Kidney glomerular epithelial cell (primary cell): Measurements from ENCODE around the gene ULK3.
"Not testable (repeated sequence)": the region's sequence is repeated elsewhere in the genome, so short reads cannot be mapped to it uniquely, and the experiment has no call there.

Experiments used
- DNase-seq: peaks from one replicate; lab custom pipeline; 2025; lab: John Stamatoyannopoulos, UW

Gene ULK3, protein sequence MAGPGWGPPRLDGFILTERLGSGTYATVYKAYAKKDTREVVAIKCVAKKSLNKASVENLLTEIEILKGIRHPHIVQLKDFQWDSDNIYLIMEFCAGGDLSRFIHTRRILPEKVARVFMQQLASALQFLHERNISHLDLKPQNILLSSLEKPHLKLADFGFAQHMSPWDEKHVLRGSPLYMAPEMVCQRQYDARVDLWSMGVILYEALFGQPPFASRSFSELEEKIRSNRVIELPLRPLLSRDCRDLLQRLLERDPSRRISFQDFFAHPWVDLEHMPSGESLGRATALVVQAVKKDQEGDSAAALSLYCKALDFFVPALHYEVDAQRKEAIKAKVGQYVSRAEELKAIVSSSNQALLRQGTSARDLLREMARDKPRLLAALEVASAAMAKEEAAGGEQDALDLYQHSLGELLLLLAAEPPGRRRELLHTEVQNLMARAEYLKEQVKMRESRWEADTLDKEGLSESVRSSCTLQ

GRCh38 chr15:74842581-74843444, at the start of gene ULK3:
Gene ULK3, minus strand, starts transcription at chr15:74843156. Its CDS starts 51 bp downstream, at chr15:74843105.
- peak; percentile 60 for DNase-seq

GRCh38 chr15:74892313-74892712, 49.4 kb upstream of the ULK3 start:
- no peak for DNase-seq

- DNase-seq: no peak
Measured at GRCh38 chr15:74891469-74891868, 48.5 kb upstream of the ULK3 start.

- no peak for DNase-seq
Measured at GRCh38 chr15:74890665-74890960, 47.7 kb upstream of the ULK3 start.

DNA sequence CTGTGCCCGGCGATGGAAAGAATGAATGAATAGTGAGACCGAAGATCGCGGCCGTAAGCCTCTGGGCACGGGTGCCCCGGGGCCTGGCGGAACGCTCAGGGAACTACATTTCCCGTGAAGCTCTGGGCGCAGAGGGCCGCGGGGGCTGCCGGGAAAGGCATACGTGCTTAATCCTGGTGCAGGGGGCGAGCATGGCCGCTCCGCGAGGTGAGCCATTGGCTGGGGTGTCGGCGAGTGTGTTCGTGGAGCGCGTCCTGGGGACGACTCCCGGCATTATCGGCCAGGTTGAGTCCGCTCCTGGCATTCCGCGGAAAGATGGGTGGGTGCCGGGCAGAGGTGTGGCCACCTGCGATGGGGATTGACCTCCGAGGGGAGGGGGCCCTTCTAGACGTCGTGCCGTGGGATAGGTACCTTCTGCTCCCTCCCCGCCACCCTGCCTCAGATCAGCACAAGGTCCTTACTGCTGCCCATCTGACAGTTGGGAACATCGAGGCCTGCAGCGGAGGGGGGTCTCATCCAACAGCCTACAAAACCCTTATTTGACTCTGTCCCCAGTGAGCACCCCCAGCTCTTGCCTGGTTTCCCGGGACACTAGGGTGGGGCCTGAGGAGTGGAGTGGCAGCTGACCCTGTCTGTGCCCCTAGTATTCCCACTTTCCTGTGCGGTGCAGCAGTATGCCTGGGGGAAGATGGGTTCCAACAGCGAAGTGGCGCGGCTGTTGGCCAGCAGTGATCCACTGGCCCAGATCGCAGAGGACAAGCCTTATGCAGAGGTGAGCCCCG, 47.1 kb upstream of the ULK3 start, which contains the start of gene MPI:
Gene MPI, plus strand, starts transcription at position 160 of the 782 bp plus-strand sequence. Its CDS starts 32 bp downstream, at position 192.
- DNase-seq: peak; percentile 70

GRCh38 chr15:74889390-74889882, 46.5 kb upstream of the ULK3 start:
- no peak for DNase-seq

- no peak for DNase-seq
Measured at GRCh38 chr15:74888716-74889115, 45.8 kb upstream of the ULK3 start.

DNA sequence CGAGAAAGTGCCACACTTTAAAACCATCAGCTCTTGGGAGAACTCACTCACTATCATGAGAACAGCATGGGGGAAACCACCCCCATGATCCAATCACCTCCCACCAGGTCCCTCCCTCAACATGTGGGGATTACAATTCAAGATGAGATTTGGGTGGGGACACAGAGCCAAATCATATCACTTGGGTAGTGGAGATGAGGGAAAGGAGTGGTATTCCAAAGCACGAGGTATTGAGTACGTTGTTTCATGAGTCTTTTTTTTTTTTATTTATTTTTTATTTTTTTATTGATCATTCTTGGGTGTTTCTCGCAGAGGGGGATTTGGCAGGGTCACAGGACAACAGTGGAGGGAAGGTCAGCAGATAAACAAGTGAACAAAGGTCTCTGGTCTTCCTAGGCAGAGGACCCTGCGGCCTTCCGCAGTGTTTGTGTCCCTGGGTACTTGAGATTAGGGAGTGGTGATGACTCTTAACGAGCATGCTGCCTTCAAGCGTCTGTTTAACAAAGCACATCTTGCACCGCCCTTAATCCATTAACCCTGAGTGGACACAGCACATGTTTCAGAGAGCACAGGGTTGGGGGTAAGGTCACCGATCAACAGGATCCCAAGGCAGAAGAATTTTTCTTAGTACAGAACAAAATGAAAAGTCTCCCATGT, 44.7 kb upstream of the ULK3 start:
- not testable (repeated sequence) for DNase-seq

DNA sequence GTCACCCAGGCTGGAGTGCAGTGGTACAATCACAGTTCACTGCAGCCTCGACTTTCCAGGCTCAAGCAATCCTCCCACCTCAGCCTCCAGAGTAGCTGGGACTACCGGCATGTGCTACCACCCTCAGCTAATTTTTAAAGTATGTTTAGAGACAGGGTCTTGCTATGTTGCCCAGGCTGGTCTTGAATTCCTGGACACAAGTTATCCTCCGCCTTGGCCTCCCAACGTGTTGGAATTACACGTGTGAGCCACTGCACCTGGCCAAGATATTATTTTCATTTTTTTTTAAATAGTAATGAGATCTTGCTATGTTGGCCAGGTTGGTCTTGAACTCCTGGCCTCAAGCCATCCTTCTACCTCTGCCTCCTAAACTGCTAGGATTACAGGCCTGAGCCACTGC, 42.5 kb upstream of the ULK3 start:
- no peak for DNase-seq

DNA sequence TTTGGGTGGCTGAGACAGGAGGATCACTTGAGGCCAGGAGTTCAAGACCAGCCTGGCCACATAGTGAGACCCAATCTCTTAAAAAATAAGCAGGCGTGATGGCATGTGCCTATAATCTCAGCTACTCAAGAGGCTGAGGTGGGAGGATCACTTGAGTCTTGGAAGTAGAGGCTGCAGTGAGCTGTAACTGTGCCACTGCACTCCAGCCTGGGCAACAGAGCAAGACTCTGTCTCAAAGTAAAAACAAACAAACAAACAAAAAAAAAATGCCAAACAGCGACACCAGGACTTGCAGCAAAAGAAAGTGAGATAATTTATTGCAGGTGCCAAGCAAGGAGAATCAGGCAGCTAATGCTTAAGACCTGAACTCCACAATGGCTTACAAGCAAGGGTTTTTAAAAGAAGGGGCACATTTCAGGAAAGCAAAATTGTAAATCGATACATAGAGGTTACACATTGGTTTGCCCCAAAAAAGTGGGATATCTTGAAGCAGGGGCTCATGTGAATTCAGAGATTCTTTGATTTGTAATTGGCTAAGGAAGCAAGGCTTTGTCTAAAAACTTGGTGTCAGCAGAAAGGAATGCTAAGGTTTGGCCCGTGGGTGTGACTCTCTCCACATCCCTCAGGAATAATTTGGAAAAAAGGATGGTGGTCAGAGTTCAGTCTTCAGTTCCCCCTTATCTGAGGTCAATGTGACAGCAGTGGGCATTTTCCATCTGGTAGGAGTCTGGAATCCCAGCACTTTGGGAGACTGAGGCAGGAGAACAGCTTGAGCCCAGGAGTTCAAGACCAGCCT, 41.7 kb upstream of the ULK3 start:
- DNase-seq: no peak

DNA sequence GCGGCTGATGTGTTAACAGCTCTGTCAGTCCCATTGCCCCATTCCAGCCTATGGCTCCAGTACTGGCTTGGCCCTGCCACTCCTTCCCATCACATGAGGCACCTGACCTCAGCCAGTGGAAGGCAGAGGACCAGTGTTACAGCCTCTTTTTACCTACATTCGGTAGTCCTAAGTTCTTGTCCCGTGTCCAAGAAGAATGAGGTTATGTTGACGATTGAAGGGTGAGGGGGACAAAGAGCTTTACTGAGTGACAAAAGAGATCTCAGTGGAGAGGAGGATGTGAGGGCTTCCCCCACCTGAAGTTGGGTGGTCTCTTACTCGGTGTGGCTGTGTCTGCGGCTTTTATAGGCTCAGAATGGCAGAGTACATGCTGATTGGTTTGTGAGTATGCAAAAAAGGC, 39.6 kb upstream of the ULK3 start:
- DNase-seq: no peak

GRCh38 chr15:74878273-74878672, 35.3 kb upstream of the ULK3 start:
- no peak for DNase-seq

DNA sequence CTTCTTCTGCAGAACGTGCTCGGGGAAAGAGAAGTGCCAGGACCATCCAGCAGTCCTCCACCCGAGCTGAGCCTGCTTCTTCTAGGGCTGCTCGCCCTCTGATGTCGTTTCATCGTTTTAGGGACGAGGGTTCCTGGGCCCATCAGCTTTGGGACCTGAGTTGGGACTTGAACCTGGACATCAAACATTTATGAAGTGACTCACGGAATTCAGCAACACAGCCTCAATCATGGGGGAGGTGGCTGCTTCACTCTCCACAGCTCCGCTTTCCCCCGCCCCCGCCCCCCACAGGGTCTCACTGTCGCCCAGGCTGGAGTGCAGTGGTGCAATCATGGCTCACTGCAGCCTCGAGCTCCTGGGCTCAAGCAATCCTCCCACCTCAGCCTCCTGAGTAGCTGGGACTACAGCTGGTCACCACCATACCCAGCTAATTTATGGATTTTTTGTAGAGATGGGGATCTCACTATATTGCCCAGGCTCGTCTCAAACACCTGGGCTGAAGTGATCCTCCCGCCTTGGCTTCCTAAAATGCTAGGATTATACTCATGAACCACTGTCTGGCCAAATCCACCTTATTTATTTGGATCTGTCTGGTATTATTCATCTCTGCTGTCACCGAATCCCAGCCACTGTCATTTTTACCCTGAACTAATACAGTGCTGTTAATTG, 30.9 kb upstream of the ULK3 start:
- DNase-seq: no peak

GRCh38 chr15:74873036-74873755, 30.2 kb upstream of the ULK3 start, which contains the start of gene SCAMP2:
Gene SCAMP2, minus strand, starts transcription at chr15:74873365. Its CDS starts 110 bp downstream, at chr15:74873255.
- peak; percentile 95 for DNase-seq

GRCh38 chr15:74872702-74873035, 29.7 kb upstream of the ULK3 start:
- DNase-seq: no peak

DNA sequence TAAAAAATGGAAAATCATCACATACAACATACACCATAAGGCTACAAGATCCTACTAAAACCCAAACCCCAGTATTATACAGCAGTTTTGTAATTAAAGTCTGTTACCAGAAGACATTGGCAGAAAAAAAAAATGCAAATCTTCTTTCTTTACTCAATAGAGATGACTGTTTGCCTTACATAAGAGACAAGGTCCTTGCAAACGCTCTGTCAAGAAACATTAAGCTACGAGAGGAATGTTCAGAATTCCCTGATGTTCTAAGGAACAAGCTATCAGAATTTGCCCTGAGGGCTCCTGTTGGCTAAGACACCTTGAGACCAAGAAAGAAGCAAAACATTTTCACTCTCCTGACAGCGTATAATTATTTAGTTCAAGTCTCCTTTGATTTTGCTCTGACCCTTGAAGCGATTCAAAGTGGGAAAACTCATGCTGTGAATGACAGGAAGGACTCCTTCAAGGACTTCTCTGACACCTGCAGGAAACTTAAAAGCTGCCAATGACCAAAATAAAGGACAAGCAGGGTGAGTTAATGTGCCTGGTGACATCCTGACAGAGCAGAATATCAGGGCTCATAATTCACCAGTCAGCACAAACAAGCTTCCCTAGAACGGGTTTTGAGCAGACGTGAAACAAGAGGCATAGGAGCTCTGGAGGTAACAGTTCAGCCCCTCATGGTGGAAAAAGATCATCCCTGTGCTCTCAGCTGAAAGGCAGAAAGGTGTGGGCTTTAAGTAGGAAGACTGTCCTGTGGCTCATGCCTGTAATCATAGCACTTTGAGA, 27.7 kb upstream of the ULK3 start:
- DNase-seq: no peak

- no peak for DNase-seq
Measured at GRCh38 chr15:74869726-74870407, 26.9 kb upstream of the ULK3 start.

DNA sequence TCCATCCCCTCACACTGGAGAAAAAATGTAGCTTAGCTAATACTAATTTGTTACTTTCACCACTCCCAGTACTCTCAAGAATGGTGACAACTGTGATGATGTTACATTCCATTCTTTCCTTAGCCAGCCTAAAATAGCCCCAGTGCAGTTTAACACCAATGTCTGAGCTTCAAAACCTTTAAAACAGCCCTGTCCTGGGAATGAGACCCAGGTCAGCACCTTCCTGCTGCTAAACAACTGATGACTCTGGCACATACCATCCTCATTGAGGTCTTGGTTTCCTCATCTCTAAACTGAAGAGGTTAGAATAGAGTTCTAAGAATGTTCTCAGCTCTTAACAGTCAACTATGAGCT, 26.4 kb upstream of the ULK3 start:
- DNase-seq: no peak
